Right cardiac atrium (tissue), 5 donors: ENCODE data around the gene SRGAP1. TPM values are rescaled to one million over a fixed set of nuclear protein-coding genes. Genes with fewer than 3 reads are reported as not detected.

ENCODE experiments used
- ATAC-seq, 2 donors: fragments of 200-7000 bp; cut with Tn5 transposase; one replicate each; pipeline versions ENCODE4 v1.8.0 to v1.9.1; 2020; ENCODE audit warnings: moderate library complexity in 2 of 2, mild to moderate bottlenecking in 1 of 2
- DNase-seq, 3 donors: peaks; one replicate each; pipeline ENCODE4 v3.0.0-alpha.2; 2020
- H3K27ac ChIP-seq: one replicate; pipeline ENCODE4 v1.5.1; 2013; ENCODE audit warnings: mild to moderate bottlenecking, low read length, control low read depth, moderate library complexity
- H3K27me3 ChIP-seq: one replicate; pipeline ENCODE4 v1.6.1; 2013; ENCODE audit not compliant: control insufficient read depth, insufficient read depth
- H3K4me1 ChIP-seq: one replicate; pipeline ENCODE4 v1.6.1; 2013; ENCODE audit warnings: low read length; ENCODE audit not compliant: control insufficient read depth, insufficient read depth
- H3K4me3 ChIP-seq: one replicate; pipeline ENCODE4 v1.5.1; 2013; ENCODE audit warnings: low read length, control low read depth
- H3K9me3 ChIP-seq: one replicate; pipeline ENCODE4 v1.6.1; 2013; ENCODE audit warnings: low read length; ENCODE audit not compliant: control insufficient read depth
- WGBS: extraction: QIAGEN DNeasy Blood & Tissue Kit; methylation state at CpG from one replicate; pipeline ENCODE4 v1.1.7; 2013; 5-methylcytosine and 5-hydroxymethylcytosine counted together
- intact Hi-C, 4 donors: fragments of 100-400 bp; cut with DNase I; formaldehyde crosslinking; loops; one replicate each; pipeline versions ENCODE4 v1.11.0 to v1.14.0; 2022 to 2023
- long read RNA-seq, 4 donors: library from polyadenylated mRNA; unstranded; transcript quantifications; one replicate each; pipeline ENCODE4 v2.0.0, GENCODE V29; 2020 to 2021
- polyA plus RNA-seq: library from polyadenylated mRNA; stranded (reverse); fragments of 200-250 nt; gene quantifications from one replicate; pipeline ENCODE4 v1.2.3, GENCODE V29; 2013
- total RNA-seq, 4 donors: library from RNA; stranded (reverse); fragmentation: NEBNext Ultra II Directional; extraction: Animal tissue kit (Norgen Biotek cat#: 25700); gene quantifications; one replicate each; pipeline ENCODE4 v1.2.1, GENCODE V29; 2021
- donor health status: healthy with polysubstance abuse.
- donor health status: DM: no; HTN: yes; CAD: no.
- donor health status: DM: no; HTN: no; CAD: no.
- donor health status: DM: no; HTN: yes; CAD: no; lungs with severe emphysema.
- donor health status: DM: yes; HTN: yes; CAD: no.

SRGAP1 gene
- total RNA-seq (1 to 10 TPM; 3.7 to 5.5 (median 5.3) TPM), polyA plus RNA-seq (1.7 TPM)
- long read RNA-seq, donor 1, partial matches to known transcripts, result 6 of 10 reads
- long read RNA-seq, donor 1, other reads (novel, unspliced or antisense), result 4 of 10 reads
- long read RNA-seq, donor 2, full-length matches to known transcripts, result 1 of 2 reads
- long read RNA-seq, donor 2, partial matches to known transcripts, result 0 of 2 reads
- long read RNA-seq, donor 2, other reads (novel, unspliced or antisense), result 1 of 2 reads
- long read RNA-seq, donor 3, partial matches to known transcripts, result 3 of 4 reads
- long read RNA-seq, donor 3, other reads (novel, unspliced or antisense), result 1 of 4 reads
- long read RNA-seq, donor 4, partial matches to known transcripts, result 1 of 1 reads
- long read RNA-seq, donor 4, other reads (novel, unspliced or antisense), result 0 of 1 reads

GRCh38 chr12:63844391-63845341 is at the start of gene SRGAP1:
TSS of gene SRGAP1 (plus strand) at chr12:63844700. CDS start at chr12:63844817, 117 bp downstream.
- peak within 1 kb of the TSS; percentile 64 for H3K27ac ChIP-seq
- H3K4me3 ChIP-seq, result peak within 1 kb of the TSS; percentile 78
- peaks cover 3% of the 10 kb centered on the region for H3K4me1 ChIP-seq
- 2% methylated on average over 51 of the region's 52 CpGs for WGBS
- DNase-seq (peak; percentile 84 to 91 (median 87)), ATAC-seq (peak; percentile 67 to 69)
- no peaks in the 10 kb centered on the region for H3K9me3 ChIP-seq
- intact Hi-C loops, result loop anchor here in 3 of 4 donors (5.0 to 10.0 kb wide), 3 partner anchors 240 to 413 kb away; no protein-coding TSS in a partner anchor
- H3K27me3 ChIP-seq, result no peaks in the 10 kb centered on the region

DNA sequence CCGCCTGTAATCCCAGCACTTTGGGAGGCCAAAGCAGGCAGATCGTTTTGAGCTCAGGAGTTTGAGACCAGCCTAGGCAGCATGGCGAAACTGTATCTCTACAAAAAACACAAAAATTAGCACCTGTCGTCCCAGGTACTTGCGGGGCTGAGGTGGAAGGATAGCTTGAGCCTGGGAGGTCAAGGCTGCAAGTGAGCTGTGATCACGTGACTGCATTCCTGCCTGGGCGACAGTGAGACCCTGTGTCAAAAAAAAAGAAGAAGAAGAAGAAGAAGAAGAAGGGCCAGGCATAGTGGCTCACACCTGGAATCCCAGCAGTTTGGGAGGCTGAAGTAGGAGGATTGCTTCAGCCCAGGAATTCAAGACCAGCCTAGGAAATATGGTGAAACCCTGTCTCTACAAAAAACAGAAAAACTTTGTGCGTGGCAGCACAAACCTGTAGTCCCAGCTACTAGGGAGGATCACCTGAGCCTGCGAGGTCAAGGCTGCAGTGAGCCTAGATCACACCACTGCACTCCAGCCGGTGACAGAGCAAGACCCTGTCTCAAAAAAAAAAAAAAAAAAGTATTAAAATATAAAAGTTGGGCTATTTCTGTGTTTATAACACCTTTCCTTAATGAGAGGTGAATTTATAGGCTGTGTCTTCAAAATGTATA is 49.3 kb upstream of the SRGAP1 start:
- intact Hi-C loops, result no loop called here
- no peak overlapping the region for H3K4me3 ChIP-seq
- no peaks in the 10 kb centered on the region for H3K27me3 ChIP-seq
- ATAC-seq (no peak), DNase-seq (no peak)
- H3K9me3 ChIP-seq, result no peaks in the 10 kb centered on the region
- H3K4me1 ChIP-seq, result no peaks in the 10 kb centered on the region
- H3K27ac ChIP-seq, result no peak overlapping the region
- 89% methylated on average over 10 of the region's 10 CpGs for WGBS

- Histone ChIP-seq H3K9me3 (no peaks in the 10 kb centered on the region), H3K4me3 (no peak overlapping the region), H3K27me3 (no peaks in the 10 kb centered on the region), H3K4me1 (no peaks in the 10 kb centered on the region), H3K27ac (no peak overlapping the region)
- ATAC-seq (peak in 1 of 2 donors; percentile 40), DNase-seq (no peak)
- WGBS, result 74% methylated on average over 6 of the region's 6 CpGs
- intact Hi-C loops, result no loop called here
Observed at GRCh38 chr12:63795944-63796343, 48.6 kb upstream of the SRGAP1 start.

- 60% methylated on average over 6 of the region's 6 CpGs for WGBS
- intact Hi-C loops, result loop anchor here in 2 of 4 donors (10.0 kb wide), 1 partner anchor 697 kb away; no protein-coding TSS in a partner anchor
- no peak for ATAC-seq
Observed at GRCh38 chr12:63802012-63802608, 42.4 kb upstream of the SRGAP1 start.

GRCh38 chr12:63804746-63805145 is 39.8 kb upstream of the SRGAP1 start:
- ATAC-seq (no peak), DNase-seq (no peak)
- H3K27me3 ChIP-seq, result no peaks in the 10 kb centered on the region
- no peak overlapping the region for H3K27ac ChIP-seq
- no peaks in the 10 kb centered on the region for H3K4me1 ChIP-seq
- intact Hi-C loops, result loop anchor here in 2 of 4 donors (10.0 kb wide), 1 partner anchor 700 kb away; no protein-coding TSS in a partner anchor
- no peak overlapping the region for H3K4me3 ChIP-seq
- H3K9me3 ChIP-seq, result no peaks in the 10 kb centered on the region
- WGBS, result 85% methylated on average over 2 of the region's 2 CpGs

More at GRCh38 chr12:63802012-63802608, 42.4 kb upstream of the SRGAP1 start:
- no peak overlapping the region for H3K4me3 ChIP-seq
- DNase-seq, result no peak
- H3K4me1 ChIP-seq, result no peaks in the 10 kb centered on the region
- no peak overlapping the region for H3K27ac ChIP-seq
- no peaks in the 10 kb centered on the region for H3K27me3 ChIP-seq
- no peaks in the 10 kb centered on the region for H3K9me3 ChIP-seq

DNA sequence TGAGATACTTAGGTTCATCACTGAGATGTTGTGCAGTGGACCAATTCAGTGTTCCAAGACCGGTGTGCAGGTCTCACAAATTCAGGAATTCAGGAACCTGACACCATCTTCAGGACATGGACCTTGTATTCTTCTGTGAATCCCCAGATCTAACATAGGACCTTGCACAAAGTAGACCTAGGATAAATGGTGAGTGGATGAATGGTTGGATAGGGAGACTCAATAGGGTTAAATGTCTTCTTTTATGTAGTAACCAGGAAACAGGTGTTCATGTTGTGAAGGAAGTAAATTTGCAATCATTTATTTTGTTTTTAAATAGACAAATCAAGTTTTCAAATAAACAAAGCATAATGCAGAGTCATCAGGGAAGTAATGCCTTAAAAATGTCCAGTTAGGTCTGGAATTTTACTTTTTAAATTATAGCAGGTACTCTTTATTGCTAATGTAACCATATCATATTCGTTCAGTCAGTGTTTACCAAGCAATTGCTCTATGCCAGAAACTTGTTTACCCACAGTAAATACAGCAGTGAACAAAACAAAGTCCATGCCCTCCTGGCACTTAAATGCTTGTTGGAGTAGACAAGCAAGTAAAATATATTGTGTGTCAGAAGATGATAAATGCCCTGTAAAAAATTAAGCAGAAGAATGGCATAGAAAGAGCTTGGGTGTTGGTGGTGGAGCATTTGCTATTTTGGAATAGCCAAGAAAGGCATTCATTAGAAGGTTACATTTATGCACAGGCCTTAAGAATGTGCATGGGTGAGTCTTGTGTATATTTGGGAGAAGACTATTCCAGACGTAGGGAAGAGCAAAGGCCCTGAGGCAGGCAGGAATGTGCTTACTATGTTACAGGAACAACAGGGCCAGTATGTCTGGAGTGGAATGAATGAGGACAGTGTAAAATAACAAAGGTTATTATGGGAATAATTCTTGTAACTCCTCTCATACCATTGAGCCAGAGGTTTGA is 38.5 kb upstream of the SRGAP1 start:
- Histone ChIP-seq H3K27me3 (no peaks in the 10 kb centered on the region), H3K27ac (no peak overlapping the region), H3K4me1 (no peaks in the 10 kb centered on the region), H3K4me3 (no peak overlapping the region), H3K9me3 (no peaks in the 10 kb centered on the region)
- ATAC-seq (no peak), DNase-seq (no peak)
- WGBS, result 82% methylated on average over 3 of the region's 3 CpGs
- intact Hi-C loops, result loop anchor here in 2 of 4 donors (10.0 kb wide), 1 partner anchor 701 kb away; no protein-coding TSS in a partner anchor

DNA sequence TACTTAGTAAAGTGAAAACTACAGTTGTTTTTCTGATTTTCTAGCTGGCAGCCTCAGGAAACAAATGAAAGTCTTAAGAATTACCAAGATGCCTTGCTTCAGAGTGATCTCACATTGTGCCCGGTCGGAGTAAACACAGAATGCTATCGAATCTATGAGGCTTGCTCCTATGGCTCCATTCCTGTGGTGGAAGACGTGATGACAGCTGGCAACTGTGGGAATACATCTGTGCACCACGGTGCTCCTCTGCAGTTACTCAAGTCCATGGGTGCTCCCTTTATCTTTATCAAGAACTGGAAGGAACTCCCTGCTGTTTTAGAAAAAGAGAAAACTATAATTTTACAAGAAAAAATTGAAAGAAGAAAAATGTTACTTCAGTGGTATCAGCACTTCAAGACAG is 35.9 kb upstream of the SRGAP1 start:
- H3K9me3 ChIP-seq, result no peaks in the 10 kb centered on the region
- no peaks in the 10 kb centered on the region for H3K4me1 ChIP-seq
- H3K4me3 ChIP-seq, result no peak overlapping the region
- ATAC-seq (no peak), DNase-seq (no peak)
- no peaks in the 10 kb centered on the region for H3K27me3 ChIP-seq
- intact Hi-C loops, result loop anchor here in 2 of 4 donors (10.0 kb wide), 1 partner anchor 704 kb away; no protein-coding TSS in a partner anchor
- whole genome bisulfite sequencing, result 56% methylated on average over 5 of the region's 5 CpGs
- H3K27ac ChIP-seq, result no peak overlapping the region

DNA sequence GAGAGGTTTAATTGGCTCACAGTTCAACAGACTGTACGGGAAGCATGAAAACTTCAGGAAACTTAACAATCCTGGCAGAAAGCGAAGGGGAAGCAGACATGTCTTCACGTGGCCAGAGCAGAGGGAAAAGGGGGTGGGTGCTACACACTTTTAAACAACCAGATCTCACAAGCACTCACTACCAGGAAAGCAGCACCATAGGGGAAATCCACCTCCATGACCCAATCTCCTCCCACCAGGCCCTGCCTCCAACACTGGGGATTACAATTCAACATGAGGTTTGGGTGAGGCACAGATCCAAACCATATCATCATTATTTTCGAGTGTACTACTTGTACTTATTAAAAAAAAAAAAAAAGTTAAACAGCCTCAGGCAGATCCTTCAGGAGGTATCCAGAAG is 34.9 kb upstream of the SRGAP1 start:
- no peak for ATAC-seq
- WGBS, result 51% methylated on average over 4 of the region's 4 CpGs

GRCh38 chr12:63811334-63811733 is 33.2 kb upstream of the SRGAP1 start:
- no peaks in the 10 kb centered on the region for H3K4me1 ChIP-seq
- intact Hi-C loops, result no loop called here
- DNase-seq, result no peak
- H3K4me3 ChIP-seq, result no peak overlapping the region
- no peak for ATAC-seq
- H3K27ac ChIP-seq, result no peak overlapping the region
- WGBS, result 88% methylated on average over 2 of the region's 2 CpGs
- H3K9me3 ChIP-seq, result no peaks in the 10 kb centered on the region
- H3K27me3 ChIP-seq, result no peaks in the 10 kb centered on the region

More for the DNA sequence above, 34.9 kb upstream of the SRGAP1 start:
- Histone ChIP-seq H3K27ac (no peak overlapping the region), H3K9me3 (no peaks in the 10 kb centered on the region), H3K4me3 (no peak overlapping the region), H3K4me1 (no peaks in the 10 kb centered on the region), H3K27me3 (no peaks in the 10 kb centered on the region)
- DNase-seq, result no peak
- intact Hi-C loops, result loop anchor here in 2 of 4 donors (10.0 kb wide), 1 partner anchor 705 kb away; no protein-coding TSS in a partner anchor
